Loucy (cell line): ENCODE results near the gene TRH.
"Not testable (repeated sequence)": the region's sequence is repeated elsewhere in the genome, so short reads cannot be mapped to it uniquely, and the experiment has no call there.

Experiments used
- H2AFZ ChIP-seq: fragments of 200-600 bp; sonication (generic); 2 replicates; pipeline ENCODE4 v1.6.0; 2016; ENCODE audit warnings: antibody characterized with exemption, mild to moderate bottlenecking, low read length, moderate library complexity
- H3F3A ChIP-seq: fragments of 200-600 bp; 2 replicates; pipeline ENCODE4 v1.6.0; 2016; ENCODE audit warnings: antibody characterized with exemption, low read depth, mild to moderate bottlenecking
- H3K27me3 ChIP-seq: fragments of 200-600 bp; sonication (generic); 2 replicates; pipeline ENCODE4 v1.6.1; 2014; ENCODE audit warnings: low read length, mild to moderate bottlenecking; ENCODE audit not compliant: insufficient read depth, poor library complexity, severe bottlenecking
- H3K36me3 ChIP-seq: fragments of 200-600 bp; sonication (generic); 2 replicates; pipeline ENCODE4 v1.6.1; 2016; ENCODE audit warnings: low read length; ENCODE audit not compliant: insufficient read depth
- H3K4me1 ChIP-seq: fragments of 200-600 bp; sonication (generic); 2 replicates; pipeline ENCODE4 v1.5.1; 2014; ENCODE audit warnings: low read length, mild to moderate bottlenecking; ENCODE audit not compliant: insufficient read depth, poor library complexity, severe bottlenecking
- H3K4me2 ChIP-seq: fragments of 200-600 bp; sonication (generic); 2 replicates; pipeline ENCODE4 v1.6.0; 2014; ENCODE audit warnings: antibody characterized with exemption, low read length, low read depth, mild to moderate bottlenecking; ENCODE audit not compliant: poor library complexity, severe bottlenecking
- H3K4me3 ChIP-seq: fragments of 200-600 bp; sonication (generic); 2 replicates; pipeline ENCODE4 v1.5.1; 2014; ENCODE audit warnings: low read length, mild to moderate bottlenecking, mixed read lengths; ENCODE audit not compliant: poor library complexity, severe bottlenecking
- H3K79me2 ChIP-seq: fragments of 200-600 bp; sonication (generic); 2 replicates; pipeline ENCODE4 v1.6.1; 2014; ENCODE audit warnings: low read length; ENCODE audit not compliant: insufficient read depth
- H3K9ac ChIP-seq: fragments of 200-600 bp; sonication (generic); 2 replicates; pipeline ENCODE4 v1.6.0; 2014; ENCODE audit warnings: mild to moderate bottlenecking, low read depth, low read length, moderate library complexity; ENCODE audit not compliant: poor library complexity, severe bottlenecking
- H3K9me2 ChIP-seq: fragments of 200-600 bp; sonication (generic); replicated peaks from 2 replicates; pipeline ENCODE4 v1.6.1; 2016; ENCODE audit warnings: low read depth, low read length, mixed read lengths
- H3K9me3 ChIP-seq: fragments of 200-600 bp; sonication (generic); 2 replicates; pipeline ENCODE4 v1.6.1; 2014; ENCODE audit warnings: mild to moderate bottlenecking, antibody characterized with exemption, low read length, low read depth; ENCODE audit not compliant: insufficient read depth
- H4K20me1 ChIP-seq: fragments of 200-600 bp; sonication (generic); 2 replicates; pipeline ENCODE4 v1.6.0; 2014; ENCODE audit warnings: antibody characterized with exemption, low read length, mild to moderate bottlenecking; ENCODE audit not compliant: insufficient read depth, poor library complexity, severe bottlenecking
- CTCF ChIP-seq: fragments of 200-600 bp; sonication (generic); conservative IDR thresholded peaks from 2 replicates; pipeline ENCODE4 v1.5.1; 2014; ENCODE audit warnings: mild to moderate bottlenecking, antibody characterized with exemption, low read length
- EZH2phosphoT487 ChIP-seq: fragments of 200-600 bp; IDR thresholded peaks from 2 replicates; pipeline ENCODE4 v1.6.1; 2018; ENCODE audit warnings: antibody characterized with exemption, mild to moderate bottlenecking, moderate library complexity, borderline replicate concordance

The TRH gene

GRCh38 chr3:130012108-130012507 lies 37.6 kb downstream of the TRH start:
- H3K9ac ChIP-seq, H2AFZ ChIP-seq, H3F3A ChIP-seq, H3K36me3 ChIP-seq, H3K9me2 ChIP-seq, H3K4me2 ChIP-seq, H3K79me2 ChIP-seq, H3K9me3 ChIP-seq, H3K4me3 ChIP-seq, H4K20me1 ChIP-seq, H3K4me1 ChIP-seq, H3K27me3 ChIP-seq: not testable (repeated sequence)

DNA sequence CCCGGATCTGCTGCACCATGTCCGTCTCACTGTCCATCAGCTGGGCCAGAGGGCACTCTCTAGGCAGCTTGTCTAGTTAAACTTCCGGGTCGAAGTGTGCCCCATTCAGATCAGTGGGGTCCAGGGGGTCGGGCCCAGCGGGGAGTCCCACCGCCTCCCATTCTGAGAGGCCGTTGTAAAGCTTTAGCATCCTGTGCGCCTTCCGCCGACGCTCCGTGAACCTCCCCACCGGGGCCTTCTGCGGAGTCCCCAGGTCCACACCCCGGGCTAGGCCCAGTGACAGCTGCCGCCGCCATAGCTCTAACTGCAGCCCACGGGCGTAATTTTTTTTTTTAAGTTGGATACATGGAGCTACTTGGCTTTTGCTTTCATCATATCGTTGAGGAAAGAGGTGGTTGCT lies 38.7 kb downstream of the TRH start:
- H2AFZ ChIP-seq, H3K4me3 ChIP-seq, H3K9me2 ChIP-seq, H3F3A ChIP-seq, H3K4me2 ChIP-seq, H3K36me3 ChIP-seq, H4K20me1 ChIP-seq, H3K27me3 ChIP-seq, H3K79me2 ChIP-seq, H3K9me3 ChIP-seq, H3K4me1 ChIP-seq, H3K9ac ChIP-seq: not testable (repeated sequence)

- TF ChIP-seq EZH2phosphoT487 (no peak), CTCF (no peak)
- H3K9me3 ChIP-seq: no peaks in the 10 kb centered on the region
- no peak overlapping the region for H3K4me2 ChIP-seq
These were observed 40.0 kb downstream of the TRH start for GRCh38 chr3:130014526-130014925.

GRCh38 chr3:130017661-130018060 lies 43.1 kb downstream of the TRH start:
- H3K4me2 ChIP-seq, H3K9me3 ChIP-seq, H3K9me2 ChIP-seq, H3K9ac ChIP-seq, H2AFZ ChIP-seq, H3K27me3 ChIP-seq, H4K20me1 ChIP-seq, H3K4me3 ChIP-seq, H3K79me2 ChIP-seq, H3F3A ChIP-seq, H3K4me1 ChIP-seq, H3K36me3 ChIP-seq: not testable (repeated sequence)

More at GRCh38 chr3:130014526-130014925, 40.0 kb downstream of the TRH start:
- Histone ChIP-seq H4K20me1 (no peaks in the 10 kb centered on the region), H3K79me2 (no peaks in the 10 kb centered on the region), H3K9ac (no peak overlapping the region), H3F3A (no peaks in the 10 kb centered on the region), H3K4me1 (no peaks in the 10 kb centered on the region), H3K4me3 (no peak overlapping the region), H3K27me3 (no peaks in the 10 kb centered on the region), H2AFZ (no peak overlapping the region), H3K36me3 (no peaks in the 10 kb centered on the region), H3K9me2 (no peaks in the 10 kb centered on the region)
